Suprapubic skin (tissue), 3 donors: ENCODE measurements around the gene RRP9.

ENCODE experiments used
- CTCF ChIP-seq, 2 donors: fragments of 200-600 bp in 1 of 2; fragments of 450-650 bp in 1 of 2; sonication (generic) in 1 of 2; IDR thresholded peaks; one replicate each; pipeline ENCODE4 v1.5.1; 2016 to 2019; ENCODE audit warnings: antibody characterized with exemption in 2 of 2, mild to moderate bottlenecking in 1 of 2, moderate library complexity in 1 of 2
- EP300 ChIP-seq: sonication (generic); formaldehyde crosslinking; IDR thresholded peaks from one replicate; pipeline ENCODE4 v1.6.1; 2017; ENCODE audit warnings: antibody characterized with exemption
- POLR2A ChIP-seq, 2 donors: fragments of 450-650 bp; IDR thresholded peaks; one replicate each; pipeline ENCODE4 v1.6.1; 2017; ENCODE audit warnings: antibody characterized with exemption in 2 of 2, mild to moderate bottlenecking in 2 of 2, moderate library complexity in 2 of 2

GRCh38 chr3:51935886-51936755, 5.6 kb downstream of the RRP9 start:
- TF ChIP-seq CTCF (IDR thresholded peaks at IDR 0.05) (no peak), POLR2A (IDR thresholded peaks at IDR 0.05) (no peak), EP300 (no peak)
